ENCODE data around the gene LYSMD4.
"Not testable (repeated sequence)": the region's sequence is repeated elsewhere in the genome, so short reads cannot be mapped to it uniquely, and the experiment has no call there.

LYSMD4 gene

DNA sequence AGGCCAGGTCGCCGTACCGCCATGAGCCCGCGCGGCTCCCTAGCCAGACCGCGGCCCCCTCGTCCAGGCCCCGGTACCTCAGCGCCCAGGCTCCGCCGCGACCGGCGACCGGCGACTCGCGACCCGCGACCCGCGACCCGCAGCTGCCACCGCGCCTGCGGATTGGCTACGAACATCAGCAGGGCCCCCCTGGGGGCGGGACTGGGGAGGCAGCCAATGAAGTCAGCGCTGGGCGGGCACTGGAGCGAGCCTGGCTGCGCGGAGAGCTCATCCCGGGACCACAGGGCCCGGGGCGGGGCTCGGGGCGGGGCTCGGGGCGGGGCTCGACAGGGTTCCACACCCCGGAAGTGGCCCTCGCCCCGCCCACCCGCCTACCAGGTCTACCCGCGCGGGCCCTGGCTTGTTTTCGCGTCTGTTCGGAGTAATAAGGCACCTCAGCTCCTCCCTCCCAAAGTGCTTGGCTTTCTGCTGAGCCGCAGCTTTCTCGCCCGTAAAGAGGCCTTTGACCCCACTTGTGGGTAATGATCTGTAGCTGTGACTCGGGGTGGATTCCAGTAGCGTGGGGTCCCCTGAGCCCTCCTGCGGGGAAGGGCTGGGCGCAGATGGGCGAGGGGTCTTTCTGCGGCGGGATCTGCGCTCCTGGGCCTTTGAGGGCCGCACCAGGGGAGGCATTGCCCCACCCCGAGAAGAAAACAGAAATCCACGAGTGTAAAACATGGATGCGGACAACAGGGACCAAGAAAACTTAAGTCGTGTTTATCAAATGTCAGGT is at the start of gene LYSMD4:
Gene LYSMD4 (minus strand): TSS at position 170 of the 772 bp plus-strand sequence. CDS start 1,438 bp downstream, outside the sequence.
- no peaks in the 10 kb centered on the region for H3K9me3 ChIP-seq (ENCODE audit: control insufficient read depth, insufficient read depth, low read depth, low read length)
- peak within 1 kb of the TSS; percentile 87 for H3K27ac ChIP-seq (ENCODE audit: low read depth, low read length)
- peak within 1 kb of the TSS; percentile 72 for H3K9ac ChIP-seq (ENCODE audit: low read length)
- peaks cover 25% of the 10 kb centered on the region for H3K4me1 ChIP-seq (ENCODE audit: control insufficient read depth, insufficient read depth, low read length)
- H3K27me3 ChIP-seq (ENCODE audit: control insufficient read depth, insufficient read depth, low read length), result peaks cover 15% of the 10 kb centered on the region
- peak within 1 kb of the TSS; percentile 83 for H3K4me3 ChIP-seq (ENCODE audit: low read depth, low read length)
- H3K36me3 ChIP-seq (ENCODE audit: control insufficient read depth, insufficient read depth, low read length), result peaks cover 9% of the 10 kb centered on the region

DNA sequence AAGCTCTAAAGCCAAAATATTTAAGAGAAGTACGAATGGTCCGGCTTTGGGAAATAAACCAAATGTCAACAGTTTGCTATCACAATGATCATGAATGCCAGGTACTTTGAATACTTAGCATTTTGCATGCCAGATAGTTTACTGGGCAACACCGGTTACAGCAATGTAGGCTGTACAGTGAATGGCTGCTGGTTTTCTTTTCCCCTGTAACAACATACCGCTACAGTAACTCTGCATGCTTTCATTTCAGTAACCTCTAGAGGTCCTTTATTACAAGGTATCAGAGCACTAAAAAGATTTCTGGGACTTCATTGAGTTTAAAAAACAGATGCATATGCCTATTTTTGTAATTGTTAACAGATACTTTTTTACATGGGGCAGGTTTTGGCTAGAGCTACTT is 48.8 kb upstream of the LYSMD4 start:
- not testable (repeated sequence) for H3K27ac ChIP-seq (ENCODE audit: low read depth, low read length); H3K4me1 ChIP-seq (ENCODE audit: control insufficient read depth, insufficient read depth, low read length); H3K36me3 ChIP-seq (ENCODE audit: control insufficient read depth, insufficient read depth, low read length); H3K9ac ChIP-seq (ENCODE audit: low read length); H3K4me3 ChIP-seq (ENCODE audit: low read depth, low read length); H3K27me3 ChIP-seq (ENCODE audit: control insufficient read depth, insufficient read depth, low read length); H3K9me3 ChIP-seq (ENCODE audit: control insufficient read depth, insufficient read depth, low read depth, low read length)

DNA sequence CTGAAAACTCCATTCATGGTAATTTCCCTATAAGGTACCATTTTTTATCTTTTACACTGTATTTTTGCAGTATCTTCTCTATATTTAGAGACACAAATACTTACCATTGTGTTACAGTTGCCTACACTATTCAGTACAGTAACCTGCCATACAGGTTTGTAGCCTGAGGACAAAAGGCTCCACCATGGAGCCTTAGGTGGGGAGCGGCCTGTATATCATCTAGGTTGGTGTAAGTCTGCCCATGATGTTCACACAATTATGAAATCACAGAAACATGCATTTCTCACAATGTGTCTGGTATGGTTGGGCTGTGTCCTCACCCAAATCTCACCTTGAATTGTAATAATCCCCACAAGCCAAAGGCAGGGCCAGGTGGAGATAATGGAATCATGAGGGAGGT is 43.9 kb upstream of the LYSMD4 start:
- no peaks in the 10 kb centered on the region for H3K9me3 ChIP-seq (ENCODE audit: control insufficient read depth, insufficient read depth, low read depth, low read length)
- H3K4me1 ChIP-seq (ENCODE audit: control insufficient read depth, insufficient read depth, low read length), result no peaks in the 10 kb centered on the region
- H3K4me3 ChIP-seq (ENCODE audit: low read depth, low read length), result no peak overlapping the region
- no peaks in the 10 kb centered on the region for H3K27me3 ChIP-seq (ENCODE audit: control insufficient read depth, insufficient read depth, low read length)
- H3K36me3 ChIP-seq (ENCODE audit: control insufficient read depth, insufficient read depth, low read length), result no peaks in the 10 kb centered on the region
- H3K27ac ChIP-seq (ENCODE audit: low read depth, low read length), result no peak overlapping the region
- no peak overlapping the region for H3K9ac ChIP-seq (ENCODE audit: low read length)

DNA sequence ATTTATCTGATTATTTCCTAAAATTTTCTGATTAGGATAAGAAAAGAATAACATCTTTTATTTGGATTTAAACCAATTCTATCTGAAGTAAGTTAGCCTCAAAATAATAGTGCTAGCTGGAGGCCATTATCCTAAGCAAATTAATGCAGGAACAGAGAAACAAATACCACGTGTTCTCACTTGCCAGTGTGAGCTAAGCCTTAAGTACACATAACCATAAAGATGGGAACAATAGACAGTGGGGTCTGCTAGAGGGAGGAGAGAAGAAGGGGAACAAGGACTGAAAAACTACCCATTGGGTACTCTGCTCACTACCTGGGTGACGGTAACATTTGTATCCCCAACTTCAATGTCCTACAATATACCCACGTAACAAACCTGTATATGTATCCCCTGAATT is 31.3 kb upstream of the LYSMD4 start:
- Histone ChIP-seq H3K27me3 (ENCODE audit: control insufficient read depth, insufficient read depth, low read length) (no peaks in the 10 kb centered on the region), H3K9me3 (ENCODE audit: control insufficient read depth, insufficient read depth, low read depth, low read length) (no peaks in the 10 kb centered on the region), H3K36me3 (ENCODE audit: control insufficient read depth, insufficient read depth, low read length) (no peaks in the 10 kb centered on the region), H3K9ac (ENCODE audit: low read length) (no peak overlapping the region), H3K27ac (ENCODE audit: low read depth, low read length) (no peak overlapping the region), H3K4me3 (ENCODE audit: low read depth, low read length) (no peak overlapping the region), H3K4me1 (ENCODE audit: control insufficient read depth, insufficient read depth, low read length) (no peaks in the 10 kb centered on the region)

DNA sequence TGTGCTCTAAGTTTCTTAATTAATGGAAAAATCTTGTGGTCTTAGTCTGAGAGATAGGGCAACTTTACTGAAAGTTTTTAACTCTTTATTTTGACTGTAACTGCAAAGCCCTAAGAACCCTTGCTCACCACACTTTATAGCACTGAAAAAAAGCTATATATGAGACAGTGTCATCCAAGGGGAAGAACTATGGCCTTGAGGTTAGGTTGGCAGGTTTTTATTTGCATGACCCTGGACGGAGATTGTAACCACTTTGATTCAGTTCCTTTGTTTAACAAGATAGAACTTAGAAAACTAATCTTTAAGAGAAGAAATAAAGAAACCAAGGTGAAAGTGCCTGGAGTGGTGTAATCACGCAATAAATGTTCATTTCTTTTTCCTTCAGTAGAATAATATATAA is 30.6 kb upstream of the LYSMD4 start:
- no peak overlapping the region for H3K9ac ChIP-seq (ENCODE audit: low read length)
- no peak overlapping the region for H3K27ac ChIP-seq (ENCODE audit: low read depth, low read length)
- H3K9me3 ChIP-seq (ENCODE audit: control insufficient read depth, insufficient read depth, low read depth, low read length), result no peaks in the 10 kb centered on the region

DNA sequence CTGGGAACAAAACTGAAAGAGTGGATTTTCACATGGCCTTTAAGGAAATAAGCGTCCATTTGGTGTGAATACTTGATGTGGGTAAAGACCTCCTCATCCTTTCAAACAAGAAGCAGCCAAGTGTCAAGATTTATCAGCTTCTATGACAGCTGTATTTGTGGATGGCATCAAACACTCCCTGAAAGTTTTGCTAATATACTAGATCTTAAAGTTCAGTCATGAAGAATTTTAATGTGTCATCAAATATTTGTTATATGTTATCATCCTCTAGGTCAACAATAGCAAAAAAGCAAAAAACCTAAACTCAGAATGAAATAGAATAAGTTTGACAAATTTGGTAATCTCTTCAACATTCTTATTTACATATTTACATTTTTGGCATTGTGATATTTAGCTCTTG is 29.1 kb upstream of the LYSMD4 start:
- H3K4me3 ChIP-seq (ENCODE audit: low read depth, low read length), result no peak overlapping the region
- no peaks in the 10 kb centered on the region for H3K9me3 ChIP-seq (ENCODE audit: control insufficient read depth, insufficient read depth, low read depth, low read length)
- H3K36me3 ChIP-seq (ENCODE audit: control insufficient read depth, insufficient read depth, low read length), result no peaks in the 10 kb centered on the region
- H3K9ac ChIP-seq (ENCODE audit: low read length), result no peak overlapping the region
- H3K4me1 ChIP-seq (ENCODE audit: control insufficient read depth, insufficient read depth, low read length), result no peaks in the 10 kb centered on the region
- H3K27ac ChIP-seq (ENCODE audit: low read depth, low read length), result no peak overlapping the region
- H3K27me3 ChIP-seq (ENCODE audit: control insufficient read depth, insufficient read depth, low read length), result no peaks in the 10 kb centered on the region

More for the DNA sequence above, 30.6 kb upstream of the LYSMD4 start:
- Histone ChIP-seq H3K4me1 (ENCODE audit: control insufficient read depth, insufficient read depth, low read length) (no peaks in the 10 kb centered on the region), H3K4me3 (ENCODE audit: low read depth, low read length) (no peak overlapping the region), H3K27me3 (ENCODE audit: control insufficient read depth, insufficient read depth, low read length) (no peaks in the 10 kb centered on the region), H3K36me3 (ENCODE audit: control insufficient read depth, insufficient read depth, low read length) (no peaks in the 10 kb centered on the region)

DNA sequence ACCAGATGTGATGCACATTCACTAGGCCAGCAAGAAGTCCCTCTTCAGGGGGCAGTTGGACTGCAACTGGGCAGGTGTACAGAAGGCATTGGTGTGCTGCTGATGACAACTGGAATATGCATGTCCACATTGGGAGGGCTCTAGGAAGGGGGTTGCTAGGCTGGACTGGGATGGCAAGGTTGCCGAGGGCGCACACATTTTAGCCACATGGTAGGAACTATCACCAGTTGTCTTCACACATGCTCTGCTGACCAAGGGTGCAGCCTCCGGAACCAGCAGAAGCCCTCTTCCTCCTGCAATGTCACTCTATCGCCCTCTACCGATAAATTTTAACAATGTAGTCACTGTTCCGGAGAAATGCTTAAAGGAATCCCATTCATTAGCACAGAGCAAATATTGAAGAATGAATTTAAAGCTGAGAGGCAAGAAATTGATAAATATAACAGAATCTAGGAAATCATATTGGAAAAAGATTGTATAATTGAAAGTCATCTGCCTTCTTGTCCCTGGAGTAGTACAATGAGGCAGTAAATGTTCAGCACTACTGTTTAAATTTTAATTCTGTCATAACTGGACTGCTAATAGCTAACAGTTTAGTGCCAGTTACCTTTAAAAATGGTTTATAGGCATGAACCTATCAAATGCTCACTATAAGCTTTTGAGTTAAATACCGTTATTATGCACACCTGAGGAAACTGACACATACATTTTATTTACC is 22.6 kb upstream of the LYSMD4 start:
- H3K4me3 ChIP-seq (ENCODE audit: low read depth, low read length), result no peak overlapping the region
- H3K4me1 ChIP-seq (ENCODE audit: control insufficient read depth, insufficient read depth, low read length), result no peaks in the 10 kb centered on the region
- H3K36me3 ChIP-seq (ENCODE audit: control insufficient read depth, insufficient read depth, low read length), result no peaks in the 10 kb centered on the region
- H3K27ac ChIP-seq (ENCODE audit: low read depth, low read length), result no peak overlapping the region
- no peaks in the 10 kb centered on the region for H3K9me3 ChIP-seq (ENCODE audit: control insufficient read depth, insufficient read depth, low read depth, low read length)
- H3K27me3 ChIP-seq (ENCODE audit: control insufficient read depth, insufficient read depth, low read length), result peaks cover 10% of the 10 kb centered on the region; the same call in 1 of the 2 replicates
- H3K9ac ChIP-seq (ENCODE audit: low read length), result no peak overlapping the region

DNA sequence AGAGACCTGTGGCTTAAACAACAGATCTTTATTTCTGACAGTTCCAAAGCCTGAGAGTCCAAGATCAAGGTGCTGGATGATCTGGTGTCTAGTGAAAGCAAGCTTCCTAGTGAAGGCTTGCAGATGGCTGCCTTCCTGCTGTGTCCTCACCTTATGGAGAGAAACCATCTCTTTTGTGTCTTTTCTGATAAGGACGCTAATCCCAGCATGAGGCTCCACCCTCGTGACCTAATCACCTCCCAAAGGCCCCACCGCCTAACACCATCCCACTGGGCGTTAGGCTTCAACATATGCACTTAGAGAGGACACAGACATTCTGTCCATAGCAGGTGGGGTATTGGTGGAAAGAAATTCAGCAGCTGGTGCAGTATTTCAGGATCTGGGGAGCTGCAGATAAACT is 19.8 kb upstream of the LYSMD4 start:
- H3K27me3 ChIP-seq (ENCODE audit: control insufficient read depth, insufficient read depth, low read length), result peaks cover 10% of the 10 kb centered on the region; the same call in 1 of the 2 replicates

DNA sequence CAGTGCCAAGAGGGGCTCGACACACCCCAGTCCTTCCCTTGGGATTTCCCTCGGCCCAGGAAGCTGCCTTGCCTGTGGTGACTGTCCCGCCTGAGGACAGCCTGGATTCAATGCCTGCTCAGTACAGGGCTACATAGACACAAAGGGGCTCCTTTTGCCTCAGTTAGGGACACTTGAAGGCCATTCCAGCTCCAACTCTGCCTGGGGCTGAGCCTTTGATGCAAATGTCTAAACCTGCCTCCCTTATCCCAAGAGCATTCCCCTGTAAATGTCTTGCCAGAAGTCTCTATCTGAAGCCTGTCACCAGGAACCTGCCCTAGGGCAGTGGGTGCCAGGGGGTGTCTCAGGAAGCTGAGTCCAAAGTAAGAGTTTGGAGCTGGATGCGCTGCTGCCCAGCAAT is 19.3 kb upstream of the LYSMD4 start:
- H3K9me3 ChIP-seq (ENCODE audit: control insufficient read depth, insufficient read depth, low read depth, low read length), result no peaks in the 10 kb centered on the region
- no peak overlapping the region for H3K4me3 ChIP-seq (ENCODE audit: low read depth, low read length)
- H3K27ac ChIP-seq (ENCODE audit: low read depth, low read length), result no peak overlapping the region
- no peaks in the 10 kb centered on the region for H3K4me1 ChIP-seq (ENCODE audit: control insufficient read depth, insufficient read depth, low read length)
- H3K27me3 ChIP-seq (ENCODE audit: control insufficient read depth, insufficient read depth, low read length), result peaks cover 10% of the 10 kb centered on the region; the same call in 1 of the 2 replicates
- H3K9ac ChIP-seq (ENCODE audit: low read length), result no peak overlapping the region
- no peaks in the 10 kb centered on the region for H3K36me3 ChIP-seq (ENCODE audit: control insufficient read depth, insufficient read depth, low read length)

More for the DNA sequence above, 19.8 kb upstream of the LYSMD4 start:
- H3K9me3 ChIP-seq (ENCODE audit: control insufficient read depth, insufficient read depth, low read depth, low read length), result no peaks in the 10 kb centered on the region
- no peak overlapping the region for H3K4me3 ChIP-seq (ENCODE audit: low read depth, low read length)
- H3K4me1 ChIP-seq (ENCODE audit: control insufficient read depth, insufficient read depth, low read length), result no peaks in the 10 kb centered on the region
- H3K27ac ChIP-seq (ENCODE audit: low read depth, low read length), result no peak overlapping the region
- H3K36me3 ChIP-seq (ENCODE audit: control insufficient read depth, insufficient read depth, low read length), result no peaks in the 10 kb centered on the region
- no peak overlapping the region for H3K9ac ChIP-seq (ENCODE audit: low read length)

DNA sequence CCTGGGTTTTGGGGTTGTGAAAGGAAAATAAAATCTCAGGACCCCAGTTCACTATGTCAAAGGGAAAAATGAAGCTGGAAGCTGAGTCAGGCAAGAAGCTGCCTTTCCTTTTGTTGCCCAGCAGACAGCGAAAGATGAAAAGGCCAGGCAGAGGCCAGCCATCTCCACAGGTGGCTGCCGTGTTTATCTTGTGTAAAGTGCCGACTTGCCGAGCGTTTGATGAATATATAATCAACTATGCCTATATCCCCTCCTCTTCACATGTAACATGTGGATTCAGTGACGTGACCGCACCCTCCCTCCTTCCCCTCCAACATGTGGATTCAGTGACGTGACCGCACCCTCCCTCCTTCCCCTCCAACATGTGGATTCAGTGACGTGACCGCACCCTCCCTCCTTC is 17.1 kb upstream of the LYSMD4 start:
- H3K27ac ChIP-seq (ENCODE audit: low read depth, low read length); H3K9ac ChIP-seq (ENCODE audit: low read length); H3K36me3 ChIP-seq (ENCODE audit: control insufficient read depth, insufficient read depth, low read length); H3K27me3 ChIP-seq (ENCODE audit: control insufficient read depth, insufficient read depth, low read length); H3K9me3 ChIP-seq (ENCODE audit: control insufficient read depth, insufficient read depth, low read depth, low read length); H3K4me1 ChIP-seq (ENCODE audit: control insufficient read depth, insufficient read depth, low read length); H3K4me3 ChIP-seq (ENCODE audit: low read depth, low read length): not testable (repeated sequence)

DNA sequence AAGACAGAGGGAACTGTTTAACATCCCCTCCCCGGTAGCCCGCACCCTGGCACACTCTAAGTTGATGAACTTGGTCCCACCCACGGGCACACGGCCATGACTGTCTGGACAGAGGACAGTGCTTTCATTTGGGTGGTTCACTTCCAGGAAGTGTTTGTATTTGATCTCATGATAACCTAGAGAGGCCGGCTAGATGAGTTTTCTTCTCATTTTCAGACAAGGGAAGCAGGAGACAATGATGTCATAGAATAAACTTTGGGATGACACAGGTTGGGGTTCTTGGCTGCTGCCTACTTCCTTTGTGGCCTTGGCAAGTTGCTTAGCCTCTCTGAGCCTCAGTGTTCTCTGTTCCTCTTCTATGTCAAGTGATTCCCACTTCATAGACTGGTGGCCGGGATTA is 16.1 kb upstream of the LYSMD4 start:
- peaks cover 9% of the 10 kb centered on the region; the same call in 1 of the 2 replicates for H3K27me3 ChIP-seq (ENCODE audit: control insufficient read depth, insufficient read depth, low read length)
- H3K36me3 ChIP-seq (ENCODE audit: control insufficient read depth, insufficient read depth, low read length), result no peaks in the 10 kb centered on the region
- no peak overlapping the region for H3K4me3 ChIP-seq (ENCODE audit: low read depth, low read length)
- H3K4me1 ChIP-seq (ENCODE audit: control insufficient read depth, insufficient read depth, low read length), result no peaks in the 10 kb centered on the region
- no peak overlapping the region for H3K9ac ChIP-seq (ENCODE audit: low read length)
- no peaks in the 10 kb centered on the region for H3K9me3 ChIP-seq (ENCODE audit: control insufficient read depth, insufficient read depth, low read depth, low read length)
- H3K27ac ChIP-seq (ENCODE audit: low read depth, low read length), result no peak overlapping the region
